GM18907 (cell line): ENCODE data around the gene SEPTIN8.

Experiments used
- ATAC-seq: cut with Tn5 transposase; IDR thresholded peaks from one replicate; pipeline ENCODE4 v1.9.1; 2021; ENCODE audit warnings: mild to moderate bottlenecking, moderate library complexity; ENCODE audit not compliant: unreplicated experiment

SEPTIN8 gene

DNA sequence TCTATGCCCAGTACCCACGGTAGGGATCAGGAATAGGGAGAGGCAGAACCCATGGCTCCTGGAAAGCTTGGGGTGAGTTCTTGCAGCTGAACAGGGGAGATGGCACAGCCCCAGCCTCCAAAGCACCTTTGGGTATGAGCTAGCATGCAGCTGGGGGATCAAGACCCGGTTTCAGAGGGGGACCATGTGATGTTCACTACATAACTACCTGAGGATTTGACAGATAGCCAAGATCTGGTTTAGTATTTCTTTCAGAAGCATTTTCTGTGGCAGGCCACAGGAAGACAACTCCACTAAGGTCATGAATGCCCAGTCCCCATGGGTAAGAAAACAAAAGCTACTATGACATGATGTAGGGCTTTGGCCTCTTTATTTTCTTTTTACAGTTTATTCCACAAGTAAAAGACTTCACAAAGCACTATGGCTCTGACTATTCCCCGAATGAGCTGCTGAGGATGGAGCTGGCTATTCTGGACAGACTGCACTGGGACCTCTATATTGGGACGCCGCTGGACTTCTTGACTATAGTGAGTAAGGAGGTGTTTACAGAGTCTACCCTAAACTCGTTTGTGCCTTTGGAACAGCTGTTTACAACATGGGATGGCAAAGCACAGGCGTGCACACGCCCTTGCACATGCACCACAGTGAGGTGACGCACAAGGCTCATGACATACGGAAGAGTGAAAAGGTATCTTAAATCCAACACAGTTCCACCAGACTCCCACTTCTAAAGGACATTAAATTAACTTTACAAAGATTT lies 26.4 kb downstream of the SEPTIN8 start:
- ATAC-seq = peak; percentile 49

DNA sequence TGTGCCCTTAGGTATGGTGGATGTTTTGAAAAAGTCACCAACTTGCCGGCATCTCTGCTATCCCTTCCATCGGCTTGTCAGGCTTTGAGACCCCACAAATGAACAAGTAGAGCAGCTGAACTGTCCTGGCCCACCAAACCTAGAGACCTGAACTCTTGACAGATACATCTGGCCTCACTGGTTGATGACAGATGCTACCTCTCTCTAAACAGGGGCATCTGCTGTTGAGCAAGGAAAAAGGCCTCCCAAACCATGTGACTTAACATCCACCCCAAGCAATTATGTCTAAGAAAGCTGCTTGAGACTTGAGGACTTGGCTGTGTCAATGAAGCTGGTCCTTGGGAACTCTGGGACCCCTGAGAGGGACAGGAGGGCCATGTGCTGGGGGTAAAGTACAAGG lies 27.5 kb downstream of the SEPTIN8 start:
- no peak for ATAC-seq

DNA sequence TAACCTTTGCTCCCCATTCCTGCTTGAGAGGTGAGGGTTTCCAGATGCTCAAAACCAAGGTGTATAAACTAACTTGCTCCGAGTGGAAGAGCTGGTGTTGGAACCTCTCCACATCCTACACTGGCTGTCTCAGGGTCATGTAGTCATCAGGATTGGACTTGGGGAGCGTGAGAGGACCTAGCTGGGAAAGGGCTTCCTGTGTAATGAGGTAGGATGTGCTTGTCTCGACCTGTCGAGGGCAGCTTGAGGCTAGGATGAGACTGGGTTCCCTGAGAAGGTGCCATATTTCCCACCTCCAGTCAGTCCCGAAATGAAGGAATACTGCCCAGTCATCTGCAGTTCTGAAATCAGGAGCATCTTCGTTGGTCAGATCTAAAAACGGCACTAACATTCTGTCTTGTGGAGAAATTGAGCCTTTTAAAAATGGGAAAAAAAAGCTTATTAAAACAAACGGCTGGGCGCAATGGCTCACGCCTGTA lies 28.5 kb downstream of the SEPTIN8 start:
- ATAC-seq = no peak

DNA sequence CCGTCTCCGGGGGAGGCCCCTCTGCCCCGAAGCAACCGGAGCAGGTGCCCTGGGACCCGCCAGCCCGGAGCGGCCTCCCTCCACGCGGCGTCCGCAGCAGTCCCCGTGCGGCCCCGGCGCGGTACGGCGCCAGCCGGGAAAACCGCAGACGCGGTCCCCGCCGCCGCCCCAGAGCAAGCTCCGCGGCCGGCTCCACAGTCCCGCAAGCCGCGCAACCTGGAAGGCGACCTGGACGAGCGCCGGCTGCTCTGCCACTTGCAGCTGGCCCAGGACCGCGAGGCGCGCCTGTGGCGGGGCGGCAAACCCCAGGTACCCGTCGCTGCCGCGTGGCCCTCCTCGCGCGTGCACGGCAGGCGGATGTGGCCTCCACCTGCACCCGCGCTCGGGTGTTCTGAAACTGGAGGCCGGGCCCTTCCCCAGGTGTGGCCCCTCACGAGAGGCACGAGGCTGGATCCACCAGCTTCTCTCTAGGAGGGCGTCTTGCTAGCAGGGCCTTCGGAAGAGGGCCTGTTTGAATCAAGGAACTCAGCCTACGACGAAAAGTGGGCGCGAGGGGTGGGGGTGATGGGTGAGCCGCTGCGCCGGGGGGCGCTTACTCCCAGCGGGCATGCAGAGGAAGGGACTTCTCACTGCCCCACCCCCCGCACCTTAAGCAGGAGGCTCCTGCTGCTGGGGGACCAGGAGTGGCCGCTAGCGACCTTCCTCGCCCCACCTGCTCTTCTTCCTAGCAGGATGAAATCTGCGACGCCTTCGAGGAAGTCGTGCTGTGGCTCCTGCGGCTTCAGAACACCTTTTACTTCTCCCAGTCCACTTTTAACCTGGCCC lies 29.2 kb downstream of the SEPTIN8 start:
- peak; percentile 5 for ATAC-seq

DNA sequence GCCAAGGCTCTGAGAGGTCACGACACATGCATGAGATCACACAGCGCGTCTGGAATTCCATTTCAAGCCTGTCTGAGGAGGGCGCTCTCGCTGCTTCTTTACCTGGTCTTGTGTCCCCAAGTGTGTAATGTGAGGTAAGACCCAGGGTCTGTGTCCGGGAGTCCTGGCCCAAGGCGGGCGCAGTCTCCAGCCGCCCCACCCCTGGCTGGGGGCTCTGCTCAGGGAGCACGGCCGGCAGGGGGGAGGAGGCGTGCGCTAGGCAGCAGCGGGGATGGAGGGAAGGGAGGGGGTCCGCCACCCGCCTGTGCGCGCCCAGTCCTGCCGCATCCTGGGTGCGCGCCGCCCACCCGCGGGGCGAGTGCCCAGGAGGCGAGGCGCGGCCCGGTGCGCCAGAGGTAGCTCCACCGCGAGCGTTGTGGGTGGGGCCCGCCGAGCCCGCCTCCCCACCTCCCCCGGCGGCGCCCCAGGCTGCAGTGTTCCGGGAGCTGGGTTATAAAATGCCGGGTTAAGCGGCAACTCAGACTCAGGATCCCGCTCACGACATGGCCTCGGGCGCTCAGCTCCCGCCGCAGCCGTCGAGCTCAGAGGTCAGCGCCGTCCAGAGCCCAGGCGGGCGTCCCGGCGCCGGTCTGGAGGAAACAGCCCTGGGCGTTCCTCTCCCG lies 30.0 kb downstream of the SEPTIN8 start, which contains the start of gene CCNI2:
Gene CCNI2, plus strand, starts transcription at position 473 of the 662 bp plus-strand sequence. Its CDS starts 70 bp downstream, at position 543.
- peak; percentile 42 for ATAC-seq

DNA sequence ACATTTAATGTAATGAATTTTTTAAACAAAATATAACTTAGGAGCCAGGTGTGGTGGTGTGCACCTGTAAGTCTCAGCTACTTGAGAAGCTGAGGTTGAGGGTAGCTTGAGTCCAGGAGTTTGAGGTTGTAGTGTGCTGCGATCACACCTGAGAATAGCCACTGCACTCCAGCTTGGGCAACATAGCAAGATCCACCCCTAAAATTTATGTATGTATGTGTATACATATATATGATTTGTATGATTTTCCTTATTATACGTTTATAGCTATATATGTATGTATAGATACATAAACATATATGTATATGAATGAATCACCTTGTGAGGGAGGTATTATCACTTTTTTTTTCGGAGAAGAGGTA lies 30.5 kb downstream of the SEPTIN8 start:
- no peak for ATAC-seq

DNA sequence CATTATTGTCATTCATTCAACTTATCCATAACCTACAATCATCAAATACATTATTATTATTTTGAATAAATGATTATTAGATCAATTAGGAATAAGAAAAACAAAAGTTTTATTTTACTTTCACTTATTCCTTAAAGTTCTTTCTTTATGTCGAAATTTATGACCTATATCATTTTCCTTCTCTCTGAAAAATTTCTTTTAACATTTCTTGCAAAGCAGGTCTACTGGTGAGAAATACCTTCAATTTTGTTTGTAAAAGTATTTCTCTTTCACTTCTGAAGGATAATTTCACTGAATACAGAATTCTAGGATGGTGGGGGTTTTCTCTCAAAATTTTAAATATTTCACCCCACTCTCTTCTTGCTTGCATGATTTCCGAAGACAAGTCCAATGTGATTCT lies 32.4 kb downstream of the SEPTIN8 start:
- ATAC-seq = no peak

DNA sequence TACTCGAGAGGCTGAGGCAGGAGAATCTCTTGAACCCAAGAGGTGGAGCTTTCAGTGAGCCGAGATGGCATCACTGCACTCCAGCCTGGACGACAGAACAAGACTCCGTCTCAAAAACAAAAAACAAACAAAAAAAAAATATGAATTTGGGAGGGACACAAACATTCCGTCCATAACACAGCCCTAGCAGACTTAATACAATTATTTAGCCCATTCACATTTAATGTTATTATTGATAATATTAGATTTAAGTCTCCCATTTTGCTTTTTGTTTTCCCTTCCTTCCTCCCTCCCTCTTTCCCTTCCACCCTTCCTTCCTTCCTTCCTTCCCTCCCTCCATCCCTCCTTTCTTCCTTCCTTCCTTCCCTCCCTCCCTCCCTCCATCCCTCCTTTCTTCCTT lies 34.4 kb downstream of the SEPTIN8 start:
- no peak for ATAC-seq

DNA sequence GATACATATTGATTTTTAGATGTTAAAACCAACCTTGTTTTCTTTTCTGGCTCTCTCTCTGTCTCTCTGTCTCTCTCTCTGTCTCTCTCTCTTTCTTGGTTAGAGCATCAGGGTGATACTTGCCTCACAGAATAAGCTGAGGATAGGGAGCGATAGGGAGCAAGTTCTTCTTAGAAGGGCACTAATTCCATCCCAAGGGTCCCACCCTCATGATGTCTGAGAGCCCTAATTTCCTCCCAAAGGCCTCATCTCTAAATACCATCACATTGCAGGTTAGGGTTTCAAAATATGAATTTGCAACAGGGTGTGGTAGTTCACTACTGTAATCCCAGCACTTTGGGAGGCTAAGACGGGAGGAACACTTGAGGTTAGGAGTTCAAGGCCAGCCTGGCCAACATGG lies 34.9 kb downstream of the SEPTIN8 start:
- ATAC-seq = no peak

DNA sequence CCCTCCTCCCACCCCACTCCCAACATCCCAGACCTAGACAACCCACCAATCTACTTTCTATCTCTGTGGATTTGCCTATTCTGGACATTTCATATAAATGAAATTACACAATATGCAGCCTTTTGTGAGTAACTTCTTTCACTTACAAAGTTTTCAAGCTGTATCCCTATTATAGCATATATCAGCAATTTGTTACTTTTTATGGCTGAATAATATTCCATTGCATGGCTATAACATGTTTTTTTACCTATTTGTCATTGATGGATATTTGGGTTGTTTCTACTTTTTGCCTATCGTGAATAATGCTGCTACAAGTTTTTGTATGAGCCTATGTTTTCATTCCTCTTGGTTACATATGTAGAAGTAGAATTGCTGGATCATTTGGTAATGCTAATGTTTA lies 37.8 kb downstream of the SEPTIN8 start:
- no peak for ATAC-seq

DNA sequence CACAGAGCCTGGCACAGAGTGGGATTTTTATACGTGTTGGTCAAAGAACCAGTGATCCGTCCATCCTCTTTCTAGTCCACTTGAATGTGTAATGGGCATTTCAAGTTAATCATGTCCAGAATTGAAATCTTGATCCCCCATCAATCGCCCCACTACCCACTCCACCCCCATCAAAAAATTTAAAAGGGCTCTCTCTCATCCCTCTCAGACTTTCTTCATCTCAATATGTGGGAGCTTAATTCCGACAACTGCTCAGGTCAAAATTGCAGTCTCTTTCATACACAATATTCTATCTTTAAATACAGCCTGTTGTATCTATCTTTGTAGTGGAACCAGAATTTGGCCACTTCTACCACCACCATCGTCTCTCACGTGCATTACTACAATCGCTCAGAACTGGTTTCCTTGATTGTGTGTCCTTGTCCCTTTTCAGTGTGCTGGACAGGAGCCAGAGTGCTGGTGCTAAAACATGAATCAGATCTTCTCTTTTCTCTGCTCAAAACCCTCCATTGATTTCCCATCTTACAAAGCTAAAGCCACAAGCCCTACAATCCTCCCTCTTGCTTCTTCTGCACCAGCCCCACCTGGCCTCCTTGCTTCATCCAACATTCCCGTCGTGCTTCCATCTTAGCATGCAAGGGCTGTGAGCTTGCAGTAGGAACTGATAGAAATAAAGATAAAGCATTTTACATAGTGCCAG lies 38.9 kb downstream of the SEPTIN8 start:
- no peak for ATAC-seq

DNA sequence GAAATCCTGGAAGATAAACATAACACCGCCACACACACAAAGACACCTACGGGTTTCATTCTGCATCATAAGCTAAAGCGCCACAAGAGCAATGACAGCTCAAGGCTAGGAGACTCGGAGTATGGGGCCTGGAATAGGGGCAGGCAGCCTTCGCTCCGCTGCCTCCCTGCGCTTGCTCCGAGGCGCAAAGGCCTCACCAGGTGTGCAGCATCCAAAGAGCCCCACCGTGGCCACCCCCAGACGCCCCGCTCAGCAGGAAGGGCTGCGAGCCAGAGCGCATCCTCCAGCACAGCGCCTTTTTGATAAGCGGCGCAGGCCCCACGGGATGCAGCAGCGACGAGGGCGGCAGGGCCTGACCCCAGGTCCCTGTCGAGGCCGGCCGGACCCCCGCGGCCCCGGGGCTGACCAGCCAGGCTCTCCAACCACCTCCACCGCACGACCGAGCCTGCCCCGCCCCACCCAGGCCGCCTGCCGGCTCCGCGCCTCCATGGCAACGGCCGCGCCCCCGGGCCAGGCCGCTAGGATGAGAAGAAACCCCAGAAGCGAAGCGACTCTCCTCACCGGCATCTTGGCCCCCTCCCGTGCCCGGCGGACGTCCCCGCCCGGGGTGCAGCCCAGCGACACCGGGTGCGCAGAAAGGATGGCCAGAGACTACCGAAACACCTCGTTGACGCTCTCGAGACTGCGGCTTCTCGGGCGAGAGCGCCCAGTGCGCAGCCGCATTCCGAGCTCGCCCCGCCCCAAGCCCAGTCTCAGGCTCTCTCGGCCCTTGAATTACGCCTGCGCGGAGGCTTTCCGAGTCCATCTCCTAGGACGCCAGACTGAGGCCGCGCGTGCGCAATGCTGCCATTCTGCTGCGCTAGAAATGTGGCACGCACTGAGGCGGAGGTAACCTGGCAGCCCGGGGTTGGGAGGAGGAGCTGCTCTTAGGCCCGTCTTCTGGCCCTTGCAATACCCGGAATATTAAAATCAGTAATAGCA lies 39.9 kb downstream of the SEPTIN8 start, which contains the start of gene KIF3A:
Gene KIF3A, minus strand, starts transcription at position 694 of the 981 bp plus-strand sequence. Its CDS starts 127 bp downstream, at position 567.
- peak; percentile 89 for ATAC-seq

DNA sequence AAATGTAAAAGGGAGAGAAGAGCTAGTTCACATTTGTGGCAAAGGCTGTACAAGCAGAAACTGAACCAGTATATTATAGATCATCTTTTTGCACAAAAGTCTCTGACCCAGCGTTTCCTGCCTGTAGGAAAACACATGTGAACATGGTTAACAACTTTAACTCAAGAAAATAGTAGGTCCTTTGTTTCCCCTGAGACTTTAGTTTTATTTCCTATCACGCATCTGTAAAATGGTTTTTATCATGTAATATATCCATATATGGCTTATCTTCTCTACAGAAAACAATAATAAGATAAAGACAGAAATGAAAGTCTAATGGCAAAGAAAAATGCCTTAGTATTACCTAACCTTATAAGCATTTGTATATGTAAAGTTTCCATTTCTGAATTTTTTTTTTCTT lies 42.4 kb downstream of the SEPTIN8 start:
- no peak for ATAC-seq

DNA sequence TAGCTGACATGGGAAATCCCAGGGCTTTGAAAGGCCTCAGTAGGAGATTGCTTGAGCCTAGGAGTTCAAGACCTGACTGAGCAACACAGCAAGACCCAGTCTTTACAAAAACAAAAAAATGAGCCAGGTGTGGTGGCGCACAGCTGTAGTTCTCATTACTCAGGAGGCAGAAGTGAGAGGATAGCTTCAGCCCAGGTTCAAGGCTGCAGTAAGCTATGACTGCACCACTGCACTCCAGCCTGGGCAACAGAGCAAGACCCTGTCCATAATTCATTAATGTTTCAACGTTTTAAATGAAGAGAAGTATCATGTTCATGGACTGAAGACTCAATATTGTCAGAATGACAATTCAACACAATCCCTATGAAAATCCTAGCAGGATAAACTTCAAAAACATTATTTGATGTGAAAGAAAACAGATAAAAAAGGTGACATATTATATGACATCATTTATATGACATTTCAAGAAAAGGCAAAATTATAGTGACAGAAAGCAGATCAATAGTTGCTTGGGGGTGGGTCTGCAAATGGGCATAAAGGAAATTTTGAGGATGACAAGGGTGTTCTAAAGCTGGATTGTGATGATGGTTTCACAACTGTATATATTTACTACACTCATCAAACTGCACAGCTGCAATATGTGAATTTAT lies 43.4 kb downstream of the SEPTIN8 start:
- no peak for ATAC-seq

DNA sequence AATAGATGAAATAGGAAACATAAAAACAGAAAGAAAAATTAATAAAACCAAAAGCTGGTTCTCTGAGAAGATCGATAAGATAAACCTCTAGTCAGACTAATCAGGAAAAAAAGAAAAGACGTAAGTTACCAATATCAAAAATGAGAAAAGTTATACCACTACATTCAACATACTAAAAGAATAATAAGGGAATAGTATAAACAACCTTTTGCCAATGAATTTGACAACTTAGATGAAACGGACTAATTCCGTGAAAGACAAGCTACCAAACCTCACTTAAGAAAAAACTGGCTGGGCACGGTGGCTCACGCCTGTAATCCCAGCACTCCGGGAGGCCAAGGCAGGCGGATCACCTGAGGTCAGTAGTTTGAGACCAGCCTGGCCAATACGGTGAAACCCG lies 47.1 kb downstream of the SEPTIN8 start:
- ATAC-seq = no peak

DNA sequence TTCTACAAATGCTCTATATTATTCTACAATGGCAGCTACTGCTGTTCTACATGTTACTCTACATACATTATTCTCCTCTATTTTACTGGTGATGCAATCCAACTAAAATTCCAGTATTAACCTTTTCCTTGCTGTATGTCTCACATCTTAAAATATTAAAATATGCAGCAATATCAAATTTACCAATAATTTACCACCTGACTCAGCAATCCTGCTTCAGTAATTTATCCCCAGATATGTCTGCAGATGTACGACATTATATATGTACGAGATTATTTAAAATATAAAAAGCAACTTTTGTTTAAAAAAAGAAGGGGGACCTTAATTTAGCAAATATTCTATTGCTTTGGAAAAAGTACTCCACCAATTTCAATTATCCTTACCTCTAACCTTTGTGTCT lies 51.3 kb downstream of the SEPTIN8 start:
- no peak for ATAC-seq

DNA sequence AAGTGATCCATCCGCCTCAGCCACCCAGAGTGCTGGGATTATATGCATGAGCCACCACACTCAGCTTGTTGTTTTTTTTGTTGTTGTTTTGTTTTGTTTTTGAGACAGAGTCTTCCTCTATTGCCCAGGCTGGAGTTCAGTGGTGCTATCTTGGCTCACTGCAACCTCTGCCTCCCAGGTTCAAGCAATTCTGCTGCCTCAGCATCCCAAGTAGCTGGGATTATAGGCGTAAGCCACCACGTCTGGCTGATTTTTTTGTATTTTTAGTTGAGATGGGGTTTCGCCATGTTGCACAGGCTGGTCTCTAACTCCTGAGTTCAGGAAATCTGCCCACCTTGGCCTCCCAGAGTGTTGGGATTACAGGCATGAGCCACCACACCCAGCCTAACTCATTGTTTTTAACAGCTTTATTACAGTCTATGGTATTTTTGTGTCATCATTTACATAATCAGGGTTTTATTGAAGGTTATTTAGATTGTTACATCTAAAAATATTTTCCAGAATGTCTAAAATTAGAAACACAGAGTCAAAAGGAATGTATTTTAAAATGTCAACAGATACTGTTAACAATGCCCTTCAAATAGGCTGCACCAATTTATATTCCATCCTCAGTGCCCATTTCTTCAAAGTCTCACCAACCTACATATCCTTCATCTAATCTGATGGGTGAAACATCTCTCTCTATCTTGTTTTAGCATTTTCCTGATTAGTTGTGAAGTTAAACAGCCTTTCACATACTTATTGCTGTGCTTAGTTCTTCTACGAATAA lies 58.3 kb downstream of the SEPTIN8 start:
- ATAC-seq = no peak
